ENCODE measurements around the gene EIF5AL1.
"Not testable (repeated sequence)": the region's sequence is repeated elsewhere in the genome, so short reads cannot be mapped to it uniquely, and the experiment has no call there.

EIF5AL1 gene

GRCh38 chr10:79516532-79517205 lies 4.3 kb downstream of the EIF5AL1 start:
- DNase-seq = not testable (repeated sequence)

GRCh38 chr10:79517567-79517966 lies 5.2 kb downstream of the EIF5AL1 start:
- not testable (repeated sequence) for DNase-seq

- DNase-seq = not testable (repeated sequence)
These were observed 9.4 kb downstream of the EIF5AL1 start for GRCh38 chr10:79521751-79522150.

- not testable (repeated sequence) for DNase-seq
These were observed 10.1 kb downstream of the EIF5AL1 start for GRCh38 chr10:79522464-79522863.

GRCh38 chr10:79523157-79523853 lies 11.0 kb downstream of the EIF5AL1 start:
- DNase-seq = not testable (repeated sequence)

- not testable (repeated sequence) for DNase-seq
These were observed 12.8 kb downstream of the EIF5AL1 start for GRCh38 chr10:79525049-79525710.

GRCh38 chr10:79528261-79528660 lies 15.9 kb downstream of the EIF5AL1 start:
- not testable (repeated sequence) for DNase-seq

GRCh38 chr10:79533142-79533902 lies 21.0 kb downstream of the EIF5AL1 start:
- not testable (repeated sequence) for DNase-seq

- not testable (repeated sequence) for DNase-seq
These were observed 21.5 kb downstream of the EIF5AL1 start for GRCh38 chr10:79533903-79534175.

- DNase-seq = not testable (repeated sequence)
These were observed 26.0 kb downstream of the EIF5AL1 start for GRCh38 chr10:79538311-79538710.

GRCh38 chr10:79540930-79541329 lies 28.6 kb downstream of the EIF5AL1 start:
- DNase-seq = not testable (repeated sequence)

- DNase-seq = no peak
These were observed 30.3 kb downstream of the EIF5AL1 start for GRCh38 chr10:79542626-79543025.

GRCh38 chr10:79544408-79544807 lies 32.1 kb downstream of the EIF5AL1 start:
- DNase-seq = not testable (repeated sequence)

- not testable (repeated sequence) for DNase-seq
These were observed 32.8 kb downstream of the EIF5AL1 start for GRCh38 chr10:79544926-79545659.

GRCh38 chr10:79547128-79547527 lies 34.8 kb downstream of the EIF5AL1 start:
- not testable (repeated sequence) for DNase-seq

GRCh38 chr10:79547973-79548372 lies 35.6 kb downstream of the EIF5AL1 start:
- no peak for DNase-seq

GRCh38 chr10:79552143-79552542 lies 39.8 kb downstream of the EIF5AL1 start:
- no peak for DNase-seq

GRCh38 chr10:79555354-79556309 lies 43.3 kb downstream of the EIF5AL1 start:
- DNase-seq = no peak

- DNase-seq = not testable (repeated sequence)
These were observed 44.6 kb downstream of the EIF5AL1 start for GRCh38 chr10:79556961-79557360.

- no peak for DNase-seq
These were observed 47.4 kb downstream of the EIF5AL1 start for GRCh38 chr10:79559726-79560125.

GRCh38 chr10:79560160-79560709 lies 47.9 kb downstream of the EIF5AL1 start, which contains the start of gene SFTPA2:
Gene SFTPA2, minus strand, starts transcription at chr10:79560407. Its CDS starts 924 bp downstream, at chr10:79559483.
- no peak for DNase-seq
